ENCODE results near the gene PYHIN1.

GRCh38 chr1:158992787-158993312 is 61.5 kb downstream of the PYHIN1 start:
- no peak for TF ChIP-seq POLR2A (IDR thresholded peaks at IDR 0.05; ENCODE audit: extremely low read depth, insufficient read length)
- TF ChIP-seq, protein P1, sequence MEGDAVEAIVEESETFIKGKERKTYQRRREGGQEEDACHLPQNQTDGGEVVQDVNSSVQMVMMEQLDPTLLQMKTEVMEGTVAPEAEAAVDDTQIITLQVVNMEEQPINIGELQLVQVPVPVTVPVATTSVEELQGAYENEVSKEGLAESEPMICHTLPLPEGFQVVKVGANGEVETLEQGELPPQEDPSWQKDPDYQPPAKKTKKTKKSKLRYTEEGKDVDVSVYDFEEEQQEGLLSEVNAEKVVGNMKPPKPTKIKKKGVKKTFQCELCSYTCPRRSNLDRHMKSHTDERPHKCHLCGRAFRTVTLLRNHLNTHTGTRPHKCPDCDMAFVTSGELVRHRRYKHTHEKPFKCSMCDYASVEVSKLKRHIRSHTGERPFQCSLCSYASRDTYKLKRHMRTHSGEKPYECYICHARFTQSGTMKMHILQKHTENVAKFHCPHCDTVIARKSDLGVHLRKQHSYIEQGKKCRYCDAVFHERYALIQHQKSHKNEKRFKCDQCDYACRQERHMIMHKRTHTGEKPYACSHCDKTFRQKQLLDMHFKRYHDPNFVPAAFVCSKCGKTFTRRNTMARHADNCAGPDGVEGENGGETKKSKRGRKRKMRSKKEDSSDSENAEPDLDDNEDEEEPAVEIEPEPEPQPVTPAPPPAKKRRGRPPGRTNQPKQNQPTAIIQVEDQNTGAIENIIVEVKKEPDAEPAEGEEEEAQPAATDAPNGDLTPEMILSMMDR (IDR thresholded peaks at IDR 0.05; ENCODE audit: low read depth, low read length) = no peak
- no peak for TF ChIP-seq MAX (IDR thresholded peaks at IDR 0.05; ENCODE audit: low read depth, low read length)
- no peak for TF ChIP-seq MYC (IDR thresholded peaks at IDR 0.05; ENCODE audit: low read depth, low read length)

Data from NB4 (cell line).